Hepatocyte (in vitro differentiated cells): ENCODE data around the gene RFX8.

Experiments used
- EZH2 ChIP-seq: fragments of 200-600 bp; sonication (generic); IDR thresholded peaks from 2 replicates; pipeline ENCODE4 v1.6.1; 2016; ENCODE audit warnings: antibody characterized with exemption, mild to moderate bottlenecking, borderline replicate concordance
- TF ChIP-seq, protein P1 (sequence below): fragments of 200-600 bp; sonication (generic); IDR thresholded peaks from 2 replicates; pipeline ENCODE4 v1.5.1; 2016; ENCODE audit warnings: antibody characterized with exemption, mild to moderate bottlenecking; ENCODE audit not compliant: poor library complexity

DNA sequence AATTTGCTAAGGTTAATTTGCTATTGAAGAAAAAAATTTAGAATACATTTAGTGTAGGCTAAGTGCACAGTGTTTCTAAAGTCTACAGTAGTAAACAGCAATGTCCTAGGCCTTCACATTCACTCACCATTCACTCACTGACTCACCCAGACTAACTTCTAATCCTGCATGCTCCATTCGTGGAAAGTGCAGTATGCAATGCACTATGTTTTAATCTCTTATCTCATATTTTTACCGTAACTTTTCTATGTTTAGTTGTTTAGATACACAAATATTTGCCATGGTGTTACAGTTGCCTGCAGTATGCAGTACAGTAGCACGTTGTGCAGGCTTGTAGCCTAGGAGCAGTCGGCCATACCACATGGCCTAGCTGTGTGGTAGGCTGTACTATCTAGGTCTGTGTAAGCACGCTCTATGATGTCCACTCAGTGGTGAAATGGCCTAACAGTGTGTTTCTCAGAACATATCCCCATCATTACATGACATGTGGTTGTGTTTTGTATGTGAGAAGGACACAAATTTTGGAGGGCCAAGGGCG, 18.1 kb upstream of the RFX8 start:
- TF ChIP-seq, protein P1, sequence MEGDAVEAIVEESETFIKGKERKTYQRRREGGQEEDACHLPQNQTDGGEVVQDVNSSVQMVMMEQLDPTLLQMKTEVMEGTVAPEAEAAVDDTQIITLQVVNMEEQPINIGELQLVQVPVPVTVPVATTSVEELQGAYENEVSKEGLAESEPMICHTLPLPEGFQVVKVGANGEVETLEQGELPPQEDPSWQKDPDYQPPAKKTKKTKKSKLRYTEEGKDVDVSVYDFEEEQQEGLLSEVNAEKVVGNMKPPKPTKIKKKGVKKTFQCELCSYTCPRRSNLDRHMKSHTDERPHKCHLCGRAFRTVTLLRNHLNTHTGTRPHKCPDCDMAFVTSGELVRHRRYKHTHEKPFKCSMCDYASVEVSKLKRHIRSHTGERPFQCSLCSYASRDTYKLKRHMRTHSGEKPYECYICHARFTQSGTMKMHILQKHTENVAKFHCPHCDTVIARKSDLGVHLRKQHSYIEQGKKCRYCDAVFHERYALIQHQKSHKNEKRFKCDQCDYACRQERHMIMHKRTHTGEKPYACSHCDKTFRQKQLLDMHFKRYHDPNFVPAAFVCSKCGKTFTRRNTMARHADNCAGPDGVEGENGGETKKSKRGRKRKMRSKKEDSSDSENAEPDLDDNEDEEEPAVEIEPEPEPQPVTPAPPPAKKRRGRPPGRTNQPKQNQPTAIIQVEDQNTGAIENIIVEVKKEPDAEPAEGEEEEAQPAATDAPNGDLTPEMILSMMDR, result no peak
- TF ChIP-seq EZH2, result no peak
